Measurements from ENCODE around the gene STK38L.

GRCh38 chr12:27246774-27247173 lies 2.7 kb downstream of the STK38L start:
- TF ChIP-seq CTCF (IDR thresholded peaks at IDR 0.05) (no peak), POLR2AphosphoS5 (IDR thresholded peaks at IDR 0.05) (no peak)
